HEK293T (cell line): Measurements from ENCODE around the gene ATP9A.

ENCODE experiments used
- ARNT ChIP-seq: fragments of 450-650 bp; IDR thresholded peaks from 2 replicates; pipeline ENCODE4 v1.6.1; 2017; ENCODE audit warnings: mild to moderate bottlenecking
- BHLHE40 ChIP-seq: fragments of 450-650 bp; IDR thresholded peaks from 2 replicates; pipeline ENCODE4 v1.6.1; 2016; ENCODE audit warnings: mild to moderate bottlenecking, moderate library complexity, borderline replicate concordance
- ELF4 ChIP-seq: fragments of 450-650 bp; IDR thresholded peaks from 2 replicates; pipeline ENCODE4 v1.6.1; 2017; ENCODE audit warnings: antibody characterized with exemption
- FOXA1 ChIP-seq: fragments of 450-650 bp; IDR thresholded peaks from 2 replicates; pipeline ENCODE4 v1.6.1; 2016; ENCODE audit warnings: mild to moderate bottlenecking
- FOXK2 ChIP-seq: fragments of 450-650 bp; IDR thresholded peaks from 2 replicates; pipeline ENCODE4 v1.6.1; 2016; ENCODE audit warnings: mild to moderate bottlenecking
- FOXM1 ChIP-seq: fragments of 450-650 bp; IDR thresholded peaks from 2 replicates; pipeline ENCODE4 v1.6.1; 2017; ENCODE audit warnings: mild to moderate bottlenecking, borderline replicate concordance
- HDGF ChIP-seq: fragments of 450-650 bp; IDR thresholded peaks from 2 replicates; pipeline ENCODE4 v1.6.1; 2017; ENCODE audit warnings: antibody characterized with exemption, borderline replicate concordance
- L3MBTL2 ChIP-seq: fragments of 450-650 bp; conservative IDR thresholded peaks from 2 replicates; pipeline ENCODE4 v1.6.1; 2016; ENCODE audit warnings: mild to moderate bottlenecking
- NFRKB ChIP-seq: fragments of 450-650 bp; IDR thresholded peaks from 2 replicates; pipeline ENCODE4 v1.6.1; 2016; ENCODE audit warnings: mild to moderate bottlenecking, moderate library complexity
- PKNOX1 ChIP-seq: fragments of 450-650 bp; IDR thresholded peaks from 2 replicates; pipeline ENCODE4 v1.6.1; 2016
- SP1 ChIP-seq: fragments of 450-650 bp; IDR thresholded peaks from 2 replicates; pipeline ENCODE4 v1.6.1; 2017
- SUZ12 ChIP-seq: fragments of 450-650 bp; IDR thresholded peaks from 2 replicates; pipeline ENCODE4 v1.6.1; 2016; ENCODE audit warnings: mild to moderate bottlenecking
- TARDBP ChIP-seq: fragments of 450-650 bp; IDR thresholded peaks from 2 replicates; pipeline ENCODE4 v1.6.1; 2016
- ZNF384 ChIP-seq: fragments of 450-650 bp; IDR thresholded peaks from 2 replicates; pipeline ENCODE4 v1.6.1; 2016

- TF ChIP-seq TARDBP = no peak
- TF ChIP-seq FOXA1 = no peak
- no peak for TF ChIP-seq SP1
- TF ChIP-seq PKNOX1 = no peak
- no peak for TF ChIP-seq BHLHE40
- no peak for TF ChIP-seq L3MBTL2
- TF ChIP-seq SUZ12 = no peak
- TF ChIP-seq HDGF = no peak
- TF ChIP-seq NFRKB = no peak
- no peak for TF ChIP-seq ZNF384
- no peak for TF ChIP-seq FOXK2
- no peak for TF ChIP-seq ELF4
- TF ChIP-seq FOXM1 = no peak
- no peak for TF ChIP-seq ARNT
Measured at GRCh38 chr20:51653226-51653625, 115.0 kb downstream of the ATP9A start.
